UCSD-AML1 (cell line): ENCODE results near the gene SLC43A2.

Source experiments
- DNase-seq: peaks from one replicate; lab custom pipeline; 2025; ENCODE audit not compliant: unreplicated experiment; lab: John Stamatoyannopoulos, UW

SLC43A2 gene

DNA sequence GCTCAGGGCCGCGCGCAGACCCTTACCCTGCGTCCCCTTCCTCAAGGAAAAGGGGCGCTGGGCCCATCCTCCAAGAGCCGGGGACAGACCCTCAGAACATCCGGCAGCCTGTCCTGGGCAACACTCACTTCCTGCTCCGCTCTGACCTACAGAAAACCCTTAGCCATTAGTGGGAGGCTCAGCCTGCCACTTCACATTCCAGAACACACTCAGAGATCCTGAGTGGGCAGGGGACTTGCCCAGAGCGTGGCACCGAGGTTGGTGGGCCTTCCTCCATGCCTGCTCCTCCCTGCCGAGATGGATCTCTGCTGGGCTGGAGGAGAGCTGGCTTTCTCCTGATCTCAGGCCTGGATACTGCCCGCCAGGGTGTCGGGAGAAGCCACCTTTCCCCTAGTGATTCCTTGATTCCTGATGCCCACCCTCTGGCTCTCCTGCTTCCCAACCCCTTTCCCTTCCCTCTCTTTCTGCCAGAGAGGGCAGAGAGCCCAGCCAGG, 15.4 kb upstream of the SLC43A2 start:
- no peak for DNase-seq

DNA sequence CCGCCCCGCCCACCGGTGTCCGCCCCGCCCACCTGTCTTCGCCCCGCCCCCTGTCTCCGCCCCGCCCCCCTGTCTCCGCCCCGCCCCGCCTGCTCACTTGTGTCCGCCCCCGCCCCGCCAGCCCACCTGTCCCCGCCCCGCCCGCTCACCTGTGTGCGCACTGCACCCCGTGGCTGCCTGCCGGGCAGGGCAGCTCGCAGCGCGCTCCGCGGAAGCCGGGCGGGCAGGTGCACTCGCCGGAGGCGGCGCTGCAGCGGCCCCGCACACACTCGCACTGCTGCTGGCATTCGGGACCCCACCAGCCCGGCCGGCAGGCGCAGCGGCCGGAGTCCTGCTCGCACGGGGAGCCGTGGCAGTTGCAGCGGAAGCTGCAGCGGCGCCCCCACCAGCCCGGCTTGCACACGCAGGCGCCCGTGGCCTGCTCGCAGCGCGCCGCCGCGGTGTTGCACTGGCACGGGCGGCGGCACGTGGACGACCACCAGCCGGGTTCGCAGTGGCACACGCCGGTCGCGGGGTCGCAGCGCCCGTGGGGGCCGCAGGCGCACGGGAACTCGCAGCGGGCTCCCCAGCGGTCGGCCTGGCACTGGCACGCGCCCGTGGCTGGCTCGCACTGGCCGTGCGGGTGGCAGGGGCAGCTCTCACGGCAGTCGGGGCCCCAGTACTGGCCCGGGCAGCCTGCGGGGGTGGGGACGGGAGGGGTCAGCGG, 14.8 kb upstream of the SLC43A2 start:
- no peak for DNase-seq

DNA sequence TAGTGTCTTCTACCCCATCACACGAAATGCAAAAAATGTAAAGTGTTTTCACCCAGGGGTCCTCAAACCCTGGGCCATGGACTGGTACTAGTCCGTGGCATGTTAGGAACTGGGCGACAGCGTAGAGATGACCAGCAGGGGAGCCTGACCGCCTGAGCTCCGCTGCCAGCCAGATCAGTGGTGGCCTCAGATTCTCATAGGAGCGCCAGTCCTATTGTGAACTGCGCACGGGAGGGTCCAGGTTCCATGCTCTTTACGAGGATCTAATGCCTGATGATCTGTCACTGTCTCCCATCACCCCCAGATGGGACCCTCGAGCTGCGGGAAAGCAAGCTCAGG, 12.4 kb upstream of the SLC43A2 start:
- DNase-seq: no peak

DNA sequence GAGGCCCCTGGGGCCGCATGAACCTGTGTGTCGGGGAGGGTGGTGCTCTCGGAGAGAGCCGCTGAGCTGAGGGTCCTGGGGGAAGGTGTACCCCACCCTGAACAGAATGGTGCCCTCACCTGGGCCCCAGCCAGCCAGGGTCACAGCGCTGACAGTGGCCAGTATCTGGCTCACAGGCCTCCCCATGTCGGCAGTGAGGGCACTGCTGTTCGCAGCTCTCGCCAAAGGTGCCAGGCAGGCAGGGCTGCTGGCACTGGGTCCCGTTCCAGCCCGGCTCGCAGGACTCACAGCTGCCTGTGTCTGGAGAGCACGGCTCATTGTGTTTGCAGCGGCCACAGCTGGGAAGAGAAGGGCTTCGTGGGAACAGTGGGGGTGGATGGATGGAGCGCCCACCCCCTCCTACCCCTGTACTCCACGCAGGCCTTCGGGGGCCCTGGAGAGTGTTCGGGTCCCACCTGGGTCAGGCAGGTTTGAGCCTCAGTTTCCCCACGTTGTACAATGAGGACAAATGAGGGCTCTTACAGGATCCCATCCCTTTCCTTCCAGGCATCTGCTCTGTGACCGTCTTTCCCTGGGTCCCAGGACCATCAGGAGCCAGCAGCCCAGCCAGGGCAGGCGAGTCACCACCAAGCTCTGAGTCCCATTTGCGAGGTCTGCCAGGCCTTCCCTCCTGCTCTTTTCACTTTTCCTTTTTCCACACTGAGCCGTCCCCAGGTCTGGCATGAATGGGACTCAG, 11.9 kb upstream of the SLC43A2 start:
- DNase-seq: no peak

DNA sequence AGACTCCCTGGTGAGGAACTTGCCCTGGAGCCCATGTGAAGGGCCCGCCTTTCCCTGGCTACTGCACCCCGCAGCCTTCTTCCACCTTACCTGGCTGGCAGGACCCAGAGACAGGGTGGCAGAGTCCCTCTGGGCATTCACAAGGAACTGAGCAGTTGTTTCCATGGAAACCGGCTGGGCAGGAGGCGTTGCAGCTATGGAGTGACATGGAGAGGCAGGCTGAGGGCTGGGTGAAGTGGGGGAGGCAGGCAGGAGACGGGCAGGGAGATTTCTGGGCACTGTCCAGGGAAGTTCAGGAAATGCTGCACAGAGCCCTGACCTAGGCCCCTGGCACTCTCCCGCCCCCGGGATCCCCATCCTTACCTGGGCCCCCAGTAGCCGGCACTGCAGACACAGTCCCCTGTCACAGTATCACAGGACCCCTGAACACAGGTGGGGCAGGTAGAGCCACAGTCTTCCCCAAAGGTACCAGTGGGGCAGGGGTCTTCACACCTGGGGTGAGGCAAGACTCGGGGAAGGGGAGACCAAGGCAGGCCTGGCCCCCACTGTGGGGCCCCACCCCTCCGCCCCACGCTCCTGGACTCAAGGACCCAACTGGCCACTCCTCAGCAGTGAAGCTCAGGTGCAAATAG, 11.0 kb upstream of the SLC43A2 start:
- DNase-seq: no peak

DNA sequence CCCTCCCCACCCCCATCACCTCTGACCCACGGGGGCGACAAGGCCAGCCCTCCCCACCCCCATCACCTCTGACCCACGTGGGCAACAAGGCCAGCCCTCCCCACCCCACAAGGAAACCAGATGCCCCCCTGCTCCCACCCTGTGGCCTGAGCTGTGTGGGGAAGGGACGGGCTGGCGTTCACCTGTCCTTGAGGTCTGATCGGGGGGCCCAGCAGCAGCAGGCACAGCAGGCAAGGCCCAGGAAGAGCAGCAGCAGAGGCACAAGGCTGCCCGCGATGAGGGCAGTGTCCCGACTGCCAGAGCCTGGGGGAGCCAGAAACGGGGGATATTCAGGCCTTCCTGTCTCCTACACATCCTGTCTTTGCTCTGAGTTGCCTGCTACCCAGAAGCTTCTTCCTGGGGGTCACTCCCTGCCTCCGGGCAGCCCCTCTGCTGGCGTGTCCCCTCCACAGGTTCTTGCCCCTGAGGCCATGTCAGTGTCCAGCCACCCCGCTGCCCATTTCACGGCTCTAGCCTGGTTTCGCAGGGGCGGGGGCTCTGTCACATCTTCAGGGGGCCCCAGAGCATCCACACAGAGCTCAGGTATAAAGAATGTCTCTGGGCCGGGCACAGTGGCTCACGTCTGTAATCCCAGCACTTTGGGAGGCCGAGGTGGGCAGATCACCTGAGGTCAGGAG, 10.1 kb upstream of the SLC43A2 start:
- no peak for DNase-seq

DNA sequence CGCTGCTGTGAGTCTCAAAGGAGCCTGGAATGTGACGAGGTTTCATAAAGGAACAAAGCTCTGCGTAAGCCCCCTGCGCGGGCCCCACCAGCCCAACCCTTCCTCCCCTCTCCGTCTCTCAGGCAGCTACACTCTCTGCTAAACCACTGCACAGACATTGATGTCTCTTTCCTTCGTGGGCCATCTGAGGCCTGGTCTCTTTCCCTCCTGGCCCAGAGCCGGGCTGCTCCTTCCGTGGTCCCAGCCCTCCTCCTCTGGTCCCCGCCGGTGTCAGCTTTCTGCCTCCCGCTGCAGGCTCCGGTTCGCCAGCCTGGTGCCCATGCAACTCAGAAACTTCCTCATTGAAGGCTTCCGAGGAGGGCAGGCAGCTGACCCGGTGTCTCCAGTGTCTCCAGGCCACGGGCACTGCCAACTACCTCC, 9.5 kb upstream of the SLC43A2 start:
- no peak for DNase-seq

DNA sequence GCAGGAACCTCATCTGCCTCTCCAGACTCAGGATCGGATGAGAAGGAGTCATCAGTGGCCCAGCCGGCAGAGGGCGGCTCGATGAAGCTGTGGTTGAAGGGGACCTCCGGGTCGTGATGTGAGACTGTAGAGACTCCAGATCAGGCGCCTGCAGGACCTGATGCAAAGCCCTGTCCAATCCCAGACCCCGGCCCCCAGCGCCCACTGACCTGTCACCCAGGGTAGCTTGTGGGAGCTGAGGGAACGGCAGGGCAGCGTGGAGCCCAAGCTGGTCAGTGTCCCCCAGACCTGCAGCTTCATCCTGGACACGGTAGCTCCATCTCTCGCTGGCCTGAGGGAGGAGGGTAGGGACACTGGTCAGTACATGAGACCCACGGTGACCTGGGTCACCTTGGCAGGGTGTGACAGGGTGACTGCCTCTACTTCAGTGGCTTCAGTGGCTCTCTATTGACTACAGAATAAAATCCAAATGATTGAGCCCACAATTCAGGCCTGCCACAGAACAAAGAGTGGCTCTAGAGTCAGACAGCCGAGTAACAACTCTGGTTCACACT, 8.2 kb upstream of the SLC43A2 start:
- DNase-seq: no peak

DNA sequence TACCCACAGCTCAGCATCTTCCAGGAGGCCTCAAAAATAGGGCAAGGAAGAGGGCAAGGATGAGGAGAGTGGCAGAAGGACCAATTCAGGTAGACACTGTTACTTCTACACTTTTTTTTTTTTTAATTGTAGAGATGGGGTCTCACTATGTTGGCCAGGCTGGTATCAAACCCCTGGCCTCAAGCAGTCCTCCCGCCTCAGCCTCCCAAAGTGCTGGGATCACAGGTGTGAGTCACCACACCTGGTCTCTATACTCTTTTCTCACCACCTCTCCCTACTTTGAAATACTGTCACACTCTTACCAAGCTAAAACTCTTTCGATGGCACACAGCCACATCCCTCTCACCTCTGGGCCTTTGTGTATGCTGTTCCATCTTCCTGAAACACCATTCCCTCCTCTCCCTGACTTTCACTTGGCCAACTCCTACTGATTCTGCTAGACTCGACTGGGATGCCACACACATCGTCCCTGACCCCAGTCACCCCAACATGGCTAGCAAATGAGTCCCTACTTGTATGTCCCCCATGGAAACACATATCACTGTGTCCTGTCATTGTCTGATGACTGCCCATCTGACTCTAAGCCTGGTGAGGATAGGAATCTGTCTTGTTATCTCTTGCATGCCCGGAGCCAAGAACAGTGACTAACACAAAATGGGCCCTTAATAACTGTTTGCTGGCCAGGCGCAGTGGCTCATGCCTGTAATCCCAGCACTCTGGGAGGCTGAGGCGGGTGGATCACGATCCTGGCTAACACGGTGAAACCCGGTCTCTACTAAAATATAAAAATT, 7.2 kb upstream of the SLC43A2 start:
- no peak for DNase-seq

DNA sequence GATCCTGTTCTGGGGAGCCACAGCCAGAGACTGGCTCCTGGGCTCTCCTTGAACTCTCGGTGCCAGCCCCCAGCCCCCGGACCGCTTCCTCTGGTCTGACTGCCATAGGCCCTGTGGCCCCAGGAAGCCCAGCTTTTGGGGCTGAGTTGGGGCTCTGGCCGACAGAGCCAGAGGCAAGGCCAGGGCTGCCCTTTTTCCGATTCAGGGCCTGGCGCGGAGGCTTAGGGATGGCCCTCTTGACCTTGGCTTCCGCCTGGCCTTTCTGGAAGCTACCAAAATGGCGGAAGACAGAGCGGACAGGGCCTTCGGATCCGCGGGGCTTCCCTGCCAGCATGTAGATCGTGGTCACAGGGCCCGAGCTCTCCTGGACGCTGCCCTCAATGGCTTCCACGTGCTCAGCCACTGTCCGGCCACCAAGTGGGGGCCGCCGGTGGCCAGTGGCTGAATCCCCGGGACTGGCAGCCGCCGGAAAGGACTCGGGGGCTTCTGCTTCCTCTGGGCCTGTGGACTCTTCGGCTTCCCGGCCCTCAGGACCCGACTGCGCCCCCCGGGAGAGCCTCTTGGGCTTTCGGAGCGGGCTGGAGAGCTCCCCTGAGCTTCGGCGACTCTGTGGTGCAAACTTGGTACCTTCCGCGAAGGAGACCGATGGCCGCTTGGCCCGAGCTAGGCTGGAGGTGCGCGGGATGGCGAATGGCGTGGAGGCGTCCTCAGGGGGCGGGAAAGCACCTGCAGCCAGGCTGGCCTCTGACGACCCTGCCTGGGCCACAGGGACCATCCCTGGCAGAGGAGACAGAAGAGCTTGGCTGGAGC, 6.4 kb upstream of the SLC43A2 start:
- no peak for DNase-seq

DNA sequence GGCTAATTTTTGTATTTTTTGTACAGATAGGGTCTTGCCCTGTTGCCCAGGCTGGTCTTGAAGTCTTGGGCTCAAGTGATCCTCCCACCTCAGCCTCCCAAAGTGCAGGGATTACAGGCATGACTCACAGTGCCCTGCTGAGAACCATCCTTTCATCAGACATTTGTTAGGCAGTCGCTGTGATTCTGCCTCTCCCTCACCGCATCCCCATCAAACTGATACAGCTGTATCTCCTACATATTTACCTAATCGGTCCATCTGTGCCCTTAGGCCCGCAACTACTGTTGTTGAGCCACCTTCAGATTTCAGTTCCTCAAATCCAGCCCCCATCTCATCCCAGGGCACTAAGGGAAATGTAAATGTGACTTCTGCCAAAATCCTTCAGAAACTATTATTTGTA, 2.0 kb upstream of the SLC43A2 start:
- DNase-seq: no peak

DNA sequence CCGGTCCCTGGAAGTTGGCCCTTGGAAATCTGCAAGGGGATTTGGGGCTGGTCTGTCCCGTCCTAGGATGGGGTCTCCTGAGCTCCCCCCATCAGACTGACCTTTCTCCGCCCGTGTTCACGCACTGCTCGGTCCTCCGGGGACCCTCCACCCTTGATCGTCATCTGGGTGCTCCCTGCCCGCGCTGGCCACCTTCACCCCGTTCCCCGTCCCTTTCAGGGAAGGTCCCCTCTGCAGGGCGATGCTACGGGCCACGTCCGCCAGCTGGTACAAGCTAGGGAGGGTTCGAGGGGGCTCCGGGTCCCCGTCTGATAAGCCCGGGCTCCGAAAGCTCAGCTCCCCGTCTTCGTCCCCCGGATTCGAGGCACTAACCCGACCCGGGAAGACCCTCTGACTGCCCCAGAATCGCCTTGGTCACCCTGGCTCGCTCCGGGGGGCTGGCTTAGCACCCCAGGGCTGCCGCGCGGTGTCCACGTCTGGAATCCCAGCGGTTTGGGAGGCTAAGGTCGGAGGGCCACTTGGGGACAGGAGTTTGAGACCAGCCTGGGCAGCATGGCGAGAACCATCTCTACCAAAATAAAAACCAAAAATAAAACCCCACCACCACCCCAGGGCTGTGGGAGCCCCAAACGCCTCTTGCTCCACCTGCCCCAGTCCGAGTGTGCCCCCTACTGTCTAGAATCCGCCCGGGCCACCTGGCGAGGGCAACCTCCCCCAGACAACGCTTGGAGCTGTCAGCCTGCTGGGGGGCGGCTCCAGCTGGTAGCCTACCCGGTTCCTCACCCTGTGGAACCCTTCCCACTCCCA, 1.1 kb upstream of the SLC43A2 start:
- DNase-seq: peak; percentile 75

DNA sequence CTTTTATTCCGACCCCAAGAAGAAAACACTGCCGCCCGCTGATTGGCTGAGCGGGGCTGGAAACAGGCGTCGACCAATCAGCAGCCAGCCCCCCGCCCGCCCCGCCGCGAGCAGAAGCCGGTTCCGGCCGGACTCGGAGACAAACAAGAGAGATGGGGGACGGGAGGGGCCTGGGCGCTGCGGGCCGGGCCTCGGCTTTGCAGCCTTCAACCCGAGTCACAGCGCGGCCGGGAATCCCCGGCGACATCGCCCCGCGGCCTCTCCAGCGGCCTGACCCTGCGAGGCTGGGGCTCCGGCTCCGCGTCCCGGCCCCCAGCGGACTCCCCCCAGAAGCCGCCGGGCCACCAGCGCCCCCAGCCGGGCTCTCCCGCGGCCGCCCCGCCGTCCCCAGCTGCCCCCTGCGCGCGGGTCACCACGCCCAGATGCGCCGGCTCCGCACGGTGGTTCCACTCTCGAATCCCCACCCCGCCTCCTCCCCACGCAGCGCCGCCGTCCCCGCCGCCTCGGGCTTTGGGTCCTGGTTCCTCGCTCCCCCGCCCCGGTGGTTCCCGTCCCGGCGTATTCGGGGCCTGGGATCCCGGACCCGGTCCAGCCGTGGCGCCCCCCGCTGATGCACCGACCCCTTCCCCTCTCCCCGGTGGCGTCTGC, 346 bp upstream of the SLC43A2 start:
- peak; percentile 91 for DNase-seq

DNA sequence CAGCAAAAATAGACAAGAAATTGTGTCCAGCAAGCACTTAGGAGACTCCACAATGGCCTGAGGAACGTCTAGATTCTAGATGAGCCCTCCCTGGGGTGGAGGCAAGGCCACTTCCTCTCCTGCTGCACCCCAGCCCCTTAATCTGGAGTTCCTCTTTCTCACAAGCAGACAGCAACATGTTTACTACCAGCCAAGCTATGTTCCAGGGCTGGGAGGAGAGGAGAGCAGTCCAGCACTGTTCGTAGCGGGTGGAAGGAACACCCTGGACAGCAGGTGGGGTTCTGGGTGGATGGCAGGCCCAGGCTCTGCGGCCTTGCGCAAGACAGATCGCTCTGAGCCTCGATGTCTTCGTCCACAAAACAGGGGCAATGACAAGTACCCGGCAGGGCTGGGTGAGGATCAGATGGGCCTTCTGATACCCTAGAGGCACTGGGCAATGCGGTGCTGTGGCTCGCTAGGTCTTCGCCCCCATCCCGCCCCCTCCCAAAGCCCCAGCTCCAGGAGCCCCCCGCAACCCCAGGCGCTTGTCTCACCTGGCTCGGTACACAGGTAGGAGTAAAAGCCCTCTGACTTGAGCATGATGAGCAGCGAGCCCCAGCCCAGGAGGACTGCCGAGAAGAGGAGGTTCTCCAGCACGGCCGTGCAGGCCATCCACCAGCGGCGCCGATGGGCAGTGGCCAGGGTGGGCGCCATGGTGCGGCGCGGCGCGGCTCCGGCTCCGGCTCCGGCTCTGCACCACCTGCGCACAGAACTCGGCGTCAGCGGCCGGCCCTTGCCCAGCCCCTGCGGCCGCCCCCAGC, 1.3 kb downstream of the SLC43A2 start:
- peak; percentile 54 for DNase-seq

DNA sequence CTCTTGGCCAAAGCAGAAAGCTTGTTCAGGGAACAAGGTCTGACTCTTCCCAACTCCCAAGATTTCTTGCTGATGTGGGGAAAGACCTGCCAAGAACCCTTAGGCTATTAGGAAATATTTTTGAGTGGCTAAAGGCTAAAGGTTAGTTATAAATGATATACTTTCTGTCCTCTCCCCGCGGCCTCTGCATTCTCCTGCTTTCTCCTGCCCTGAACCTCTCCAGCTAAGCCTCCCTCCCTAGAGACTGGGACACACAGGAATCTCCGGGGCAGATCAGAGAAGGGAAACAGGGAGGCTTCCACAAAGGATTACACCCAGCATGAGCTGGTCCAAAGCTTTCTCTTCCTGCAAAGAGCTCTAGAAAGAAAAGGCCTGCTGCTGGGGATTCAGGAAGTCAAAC, 2.3 kb downstream of the SLC43A2 start:
- no peak for DNase-seq

DNA sequence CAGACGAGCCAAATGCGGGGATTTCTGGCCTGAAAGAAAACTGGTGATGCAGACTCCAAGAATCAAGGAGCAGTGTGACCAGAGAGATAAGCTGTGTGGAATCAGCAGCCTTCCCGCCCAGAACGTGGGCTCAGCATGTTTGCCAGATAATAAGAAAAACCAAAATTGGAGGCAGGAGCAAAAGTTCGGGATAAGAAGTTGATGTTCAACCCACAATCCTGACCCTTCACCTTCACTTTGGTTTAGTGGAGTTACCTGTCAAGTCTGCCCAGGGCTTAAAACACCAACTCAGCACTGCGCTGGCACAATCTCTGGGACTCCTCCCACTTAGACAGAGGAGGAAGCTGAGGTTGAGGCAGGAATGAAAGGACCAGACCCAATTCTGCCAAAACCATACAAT, 3.1 kb downstream of the SLC43A2 start:
- DNase-seq: no peak

DNA sequence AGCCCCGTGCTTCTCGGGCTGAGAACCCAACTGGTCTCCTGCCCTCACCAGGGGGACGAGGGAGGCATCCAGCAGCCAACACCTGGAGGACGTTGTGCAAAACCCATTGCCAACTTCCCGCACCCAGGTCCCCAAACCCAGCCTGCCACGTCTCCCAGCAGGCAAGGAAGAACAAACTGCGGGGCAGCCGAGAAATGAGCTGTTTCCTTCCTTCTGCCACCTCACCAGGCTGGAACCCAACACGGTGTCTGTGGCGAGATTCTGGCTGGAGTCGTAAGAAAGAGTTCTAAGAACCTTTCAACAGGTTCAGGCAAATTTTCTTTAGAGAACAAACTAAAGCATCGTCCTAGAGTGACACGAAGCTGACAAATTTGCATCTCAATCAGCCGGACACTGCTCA, 3.6 kb downstream of the SLC43A2 start:
- DNase-seq: no peak

DNA sequence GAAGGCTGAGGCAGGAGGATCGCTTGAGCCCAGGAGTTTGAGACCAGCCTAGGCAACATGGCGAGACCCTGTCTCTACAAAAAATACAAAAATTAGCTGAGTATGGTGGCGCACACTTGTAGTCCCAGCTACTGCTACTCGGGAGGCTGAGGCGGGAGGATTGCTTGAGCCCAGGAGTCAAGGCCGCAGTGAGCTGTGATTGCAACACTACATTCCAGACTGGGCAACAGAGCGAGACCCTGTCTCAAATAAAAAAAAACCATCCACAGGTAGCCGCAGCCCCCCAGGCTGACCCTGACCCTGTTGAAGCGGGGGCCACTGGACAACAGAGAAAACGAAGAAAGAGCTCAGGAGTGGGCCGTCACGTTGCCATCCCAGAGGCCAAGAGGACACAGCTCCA, 4.0 kb downstream of the SLC43A2 start:
- no peak for DNase-seq
